ENCODE data around the gene NME7. TPM values are rescaled to one million over a fixed set of nuclear protein-coding genes. Genes with fewer than 3 reads are reported as not detected.

Gene NME7
- total RNA-seq, 1 donor from 2014 or later: 12.5 TPM

DNA sequence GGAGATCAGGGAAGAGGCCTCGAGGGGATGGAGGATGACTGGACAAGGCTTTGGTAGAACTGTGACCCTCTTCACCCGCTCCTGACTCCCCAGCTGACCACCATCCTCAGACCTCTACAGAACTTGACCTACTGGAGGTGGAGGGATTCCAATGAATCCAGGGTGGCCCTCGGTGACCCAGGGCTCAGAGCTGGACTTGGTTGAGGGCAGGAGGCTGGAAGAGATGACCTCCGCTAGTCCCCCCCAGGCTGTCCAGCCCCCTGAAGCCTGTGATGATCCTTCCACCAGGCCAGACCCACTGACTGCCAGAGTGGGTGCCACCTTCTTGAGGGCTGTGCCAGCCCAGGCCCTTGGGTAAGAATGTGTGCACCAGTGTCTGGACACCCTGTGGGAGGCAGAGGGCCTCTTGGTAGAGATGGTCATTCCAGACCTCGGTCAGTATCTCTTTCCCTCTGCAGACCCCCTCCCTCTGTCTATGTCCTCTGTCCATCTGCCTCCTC, 216.2 kb downstream of the NME7 start:
- H3K27me3 ChIP-seq (ENCODE audit: control insufficient read depth in 3 of 3, insufficient read depth in 3 of 3, low read length in 3 of 3): no peaks in the 10 kb centered on the region
- no peak overlapping the region for H3K27ac ChIP-seq (ENCODE audit: low read depth, low read length)
- H3K9ac ChIP-seq (ENCODE audit: low read depth in 1 of 3, low read length in 3 of 3): no peak overlapping the region
- no peaks in the 10 kb centered on the region for H3K9me3 ChIP-seq (ENCODE audit: control insufficient read depth in 3 of 3, low read length in 3 of 3)
- no peaks in the 10 kb centered on the region for H3K4me1 ChIP-seq (ENCODE audit: control insufficient read depth in 3 of 3, insufficient read depth in 3 of 3, low read length in 3 of 3)
- H3K4me3 ChIP-seq (ENCODE audit: low read length in 3 of 3): no peak overlapping the region
- no peaks in the 10 kb centered on the region for H3K36me3 ChIP-seq (ENCODE audit: control insufficient read depth in 3 of 3, insufficient read depth in 3 of 3, low read length in 3 of 3)

DNA sequence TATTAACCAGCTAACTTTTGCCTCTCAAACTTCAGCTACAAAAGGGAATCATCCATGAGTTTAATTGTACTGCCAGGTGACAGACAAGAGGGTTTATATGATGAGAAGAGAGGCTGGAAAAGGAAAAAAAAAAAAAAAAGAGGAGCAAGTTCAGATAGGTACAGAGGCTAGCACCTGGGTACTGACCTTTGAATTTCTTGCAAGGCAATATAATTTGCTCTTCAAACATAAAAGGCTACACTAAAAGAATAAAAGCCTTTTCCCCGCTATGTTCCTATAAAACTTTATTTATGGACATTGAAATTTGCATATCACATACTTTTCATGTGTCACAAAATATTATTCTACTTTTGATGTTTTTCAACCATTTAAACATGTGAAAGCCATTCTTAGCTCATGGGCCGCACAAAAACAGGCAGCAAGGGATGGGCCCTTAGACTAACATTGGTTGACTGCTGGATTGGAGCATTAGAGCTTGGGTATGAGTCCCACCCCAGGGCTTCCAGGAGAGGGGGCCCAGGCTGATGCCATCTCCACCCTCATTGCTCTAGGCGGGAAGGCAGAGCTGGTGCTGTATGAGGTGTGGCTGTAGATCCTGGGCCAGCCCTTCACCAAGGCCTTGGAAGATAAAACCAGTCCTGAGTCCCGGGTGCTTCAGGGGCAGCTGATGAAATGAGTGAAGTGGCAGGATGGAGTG, 216.8 kb downstream of the NME7 start:
- no peaks in the 10 kb centered on the region for H3K36me3 ChIP-seq (ENCODE audit: control insufficient read depth in 3 of 3, insufficient read depth in 3 of 3, low read length in 3 of 3)
- no peak overlapping the region for H3K27ac ChIP-seq (ENCODE audit: low read depth, low read length)
- H3K9me3 ChIP-seq (ENCODE audit: control insufficient read depth in 3 of 3, low read length in 3 of 3): no peaks in the 10 kb centered on the region
- H3K9ac ChIP-seq (ENCODE audit: low read depth in 1 of 3, low read length in 3 of 3): no peak overlapping the region
- no peaks in the 10 kb centered on the region for H3K4me1 ChIP-seq (ENCODE audit: control insufficient read depth in 3 of 3, insufficient read depth in 3 of 3, low read length in 3 of 3)
- no peak overlapping the region for H3K4me3 ChIP-seq (ENCODE audit: low read length in 3 of 3)
- H3K27me3 ChIP-seq (ENCODE audit: control insufficient read depth in 3 of 3, insufficient read depth in 3 of 3, low read length in 3 of 3): no peaks in the 10 kb centered on the region

DNA sequence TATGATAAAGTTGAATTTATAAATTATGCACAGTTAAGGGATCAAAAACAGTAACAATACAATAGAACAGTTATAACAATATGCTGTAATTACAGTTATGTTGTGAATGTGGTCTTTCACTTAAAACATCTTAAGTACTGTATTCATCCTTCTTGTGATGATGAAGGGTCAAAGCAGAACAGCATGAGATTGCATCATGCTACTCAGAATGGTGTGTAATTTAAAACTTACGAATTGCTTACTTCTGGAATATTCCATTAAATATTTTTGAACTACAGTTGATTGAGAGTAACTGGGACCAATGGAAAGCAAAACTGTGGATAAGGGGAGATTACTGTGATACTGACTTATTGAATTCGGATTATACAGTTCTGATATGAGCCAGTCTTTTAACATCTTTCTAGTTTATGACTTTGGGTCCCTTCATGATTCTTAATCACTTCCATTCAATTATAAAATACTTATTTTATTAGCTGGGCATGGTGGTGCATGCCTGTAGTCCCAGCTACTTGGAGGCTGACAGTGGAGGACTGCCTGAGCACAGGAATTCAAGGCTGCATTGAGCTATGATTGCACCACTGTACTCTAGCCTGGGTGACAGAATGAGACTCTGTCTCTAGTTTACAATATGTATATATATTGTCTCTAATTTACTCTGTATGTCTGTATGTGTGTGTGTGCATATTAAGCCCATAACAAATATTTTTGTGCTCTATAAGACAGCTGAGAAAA, 217.9 kb downstream of the NME7 start:
- no peaks in the 10 kb centered on the region for H3K36me3 ChIP-seq (ENCODE audit: control insufficient read depth in 3 of 3, insufficient read depth in 3 of 3, low read length in 3 of 3)
- no peak overlapping the region for H3K4me3 ChIP-seq (ENCODE audit: low read length in 3 of 3)
- no peaks in the 10 kb centered on the region for H3K27me3 ChIP-seq (ENCODE audit: control insufficient read depth in 3 of 3, insufficient read depth in 3 of 3, low read length in 3 of 3)
- no peak overlapping the region for H3K27ac ChIP-seq (ENCODE audit: low read depth, low read length)
- peaks cover 0 to 4% (median under 1%) of the 10 kb centered on the region in 3 donors for H3K4me1 ChIP-seq (ENCODE audit: control insufficient read depth in 3 of 3, insufficient read depth in 3 of 3, low read length in 3 of 3)
- no peak overlapping the region for H3K9ac ChIP-seq (ENCODE audit: low read depth in 1 of 3, low read length in 3 of 3)
- no peaks in the 10 kb centered on the region for H3K9me3 ChIP-seq (ENCODE audit: control insufficient read depth in 3 of 3, low read length in 3 of 3)

DNA sequence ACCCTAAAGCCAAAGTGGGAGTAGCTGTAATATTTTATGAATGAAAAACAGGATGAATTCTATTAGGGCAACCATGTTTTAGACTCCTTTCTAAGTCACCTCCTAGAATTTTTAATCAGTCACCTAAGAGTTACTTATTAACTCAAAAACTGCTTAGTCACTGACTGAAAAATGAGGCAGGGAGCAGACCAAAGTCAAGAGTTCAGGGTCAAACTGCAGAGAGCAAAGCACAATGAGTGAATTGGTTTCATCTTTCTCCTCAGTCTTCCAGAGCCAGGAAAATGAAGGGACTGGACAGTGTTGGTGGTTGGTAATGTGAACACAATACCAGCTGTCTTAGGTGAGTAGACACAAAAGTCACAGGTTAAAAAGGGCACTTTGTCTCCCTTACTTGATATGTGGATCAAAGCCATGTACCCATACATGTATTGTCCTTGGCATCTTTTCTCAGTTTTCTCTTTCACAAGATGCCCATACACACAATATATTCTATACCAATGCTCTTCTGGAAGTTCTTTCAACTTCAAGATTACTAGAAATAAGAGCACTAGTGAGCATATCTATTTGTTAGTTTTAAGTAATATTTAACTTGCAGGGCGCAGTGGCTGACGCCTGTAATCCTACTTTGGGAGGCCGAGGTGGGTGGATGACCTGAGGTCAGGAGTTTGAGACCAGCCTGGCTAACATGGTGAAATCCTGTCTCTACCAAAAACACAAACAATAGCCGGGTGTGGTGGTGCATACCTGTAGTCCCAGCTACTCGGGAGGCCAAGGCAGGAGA, 218.9 kb downstream of the NME7 start:
- H3K4me3 ChIP-seq (ENCODE audit: low read length in 3 of 3): no peak overlapping the region
- no peaks in the 10 kb centered on the region for H3K9me3 ChIP-seq (ENCODE audit: control insufficient read depth in 3 of 3, low read length in 3 of 3)
- no peak overlapping the region for H3K9ac ChIP-seq (ENCODE audit: low read depth in 1 of 3, low read length in 3 of 3)
- H3K4me1 ChIP-seq (ENCODE audit: control insufficient read depth in 3 of 3, insufficient read depth in 3 of 3, low read length in 3 of 3): peaks cover 0 to 5% (median 4%) of the 10 kb centered on the region in 3 donors
- no peaks in the 10 kb centered on the region for H3K36me3 ChIP-seq (ENCODE audit: control insufficient read depth in 3 of 3, insufficient read depth in 3 of 3, low read length in 3 of 3)
- H3K27ac ChIP-seq (ENCODE audit: low read depth, low read length): peak overlapping the region; percentile 1
- no peaks in the 10 kb centered on the region for H3K27me3 ChIP-seq (ENCODE audit: control insufficient read depth in 3 of 3, insufficient read depth in 3 of 3, low read length in 3 of 3)

- H3K4me3 ChIP-seq (ENCODE audit: low read length in 3 of 3): no peak overlapping the region
- H3K4me1 ChIP-seq (ENCODE audit: control insufficient read depth in 3 of 3, insufficient read depth in 3 of 3, low read length in 3 of 3): peaks cover 2 to 5% (median 4%) of the 10 kb centered on the region in 3 donors
- no peak overlapping the region for H3K27ac ChIP-seq (ENCODE audit: low read depth, low read length)
- H3K36me3 ChIP-seq (ENCODE audit: control insufficient read depth in 3 of 3, insufficient read depth in 3 of 3, low read length in 3 of 3): no peaks in the 10 kb centered on the region
- H3K27me3 ChIP-seq (ENCODE audit: control insufficient read depth in 3 of 3, insufficient read depth in 3 of 3, low read length in 3 of 3): no peaks in the 10 kb centered on the region
- no peaks in the 10 kb centered on the region for H3K9me3 ChIP-seq (ENCODE audit: control insufficient read depth in 3 of 3, low read length in 3 of 3)
- no peak overlapping the region for H3K9ac ChIP-seq (ENCODE audit: low read depth in 1 of 3, low read length in 3 of 3)
Measured at GRCh38 chr1:169146576-169147214, 220.9 kb downstream of the NME7 start.

DNA sequence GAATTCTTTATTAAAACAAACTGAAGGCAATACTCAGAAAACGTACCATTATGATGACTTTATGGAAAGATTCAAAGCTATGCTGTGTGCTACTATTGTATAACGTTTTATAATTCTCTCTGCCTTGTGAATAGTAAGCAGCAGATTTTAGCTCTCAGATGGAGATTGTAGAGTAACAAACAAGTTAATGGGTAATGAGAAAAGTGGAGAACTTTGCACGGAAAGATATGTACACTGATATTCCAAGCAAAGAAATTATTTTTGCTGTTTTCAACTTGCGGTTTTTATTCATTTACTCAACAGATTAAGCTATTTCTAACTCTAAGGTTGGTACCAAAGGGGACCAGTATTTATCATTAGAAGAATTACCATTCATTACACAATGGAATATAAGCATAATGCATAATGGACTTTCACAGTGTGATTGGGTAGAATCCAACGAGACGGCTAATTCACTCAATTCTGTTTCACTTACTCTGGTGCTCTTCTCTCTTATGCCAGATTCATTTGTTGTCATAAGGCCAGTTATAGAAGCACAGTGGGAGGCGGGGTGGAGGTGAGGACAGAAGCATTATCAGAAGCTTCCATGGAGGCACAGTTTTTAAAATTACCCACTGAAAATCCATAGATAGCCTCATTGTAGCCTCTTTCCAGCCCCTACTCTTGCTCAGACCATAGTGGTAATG, 222.5 kb downstream of the NME7 start:
- Histone ChIP-seq H3K36me3 (ENCODE audit: control insufficient read depth in 3 of 3, insufficient read depth in 3 of 3, low read length in 3 of 3) (no peaks in the 10 kb centered on the region), H3K4me1 (ENCODE audit: control insufficient read depth in 3 of 3, insufficient read depth in 3 of 3, low read length in 3 of 3) (peaks cover 2 to 5% (median 4%) of the 10 kb centered on the region in 3 donors), H3K27me3 (ENCODE audit: control insufficient read depth in 3 of 3, insufficient read depth in 3 of 3, low read length in 3 of 3) (no peaks in the 10 kb centered on the region), H3K9ac (ENCODE audit: low read depth in 1 of 3, low read length in 3 of 3) (no peak overlapping the region), H3K4me3 (ENCODE audit: low read length in 3 of 3) (no peak overlapping the region), H3K27ac (ENCODE audit: low read depth, low read length) (peak overlapping the region; percentile 4), H3K9me3 (ENCODE audit: control insufficient read depth in 3 of 3, low read length in 3 of 3) (no peaks in the 10 kb centered on the region)

GRCh38 chr1:169143984-169144383, 223.6 kb downstream of the NME7 start:
- Histone ChIP-seq H3K36me3 (ENCODE audit: control insufficient read depth in 3 of 3, insufficient read depth in 3 of 3, low read length in 3 of 3) (no peaks in the 10 kb centered on the region), H3K9ac (ENCODE audit: low read depth in 1 of 3, low read length in 3 of 3) (no peak overlapping the region), H3K9me3 (ENCODE audit: control insufficient read depth in 3 of 3, low read length in 3 of 3) (no peaks in the 10 kb centered on the region), H3K27ac (ENCODE audit: low read depth, low read length) (no peak overlapping the region), H3K4me3 (ENCODE audit: low read length in 3 of 3) (no peak overlapping the region), H3K27me3 (ENCODE audit: control insufficient read depth in 3 of 3, insufficient read depth in 3 of 3, low read length in 3 of 3) (no peaks in the 10 kb centered on the region), H3K4me1 (ENCODE audit: control insufficient read depth in 3 of 3, insufficient read depth in 3 of 3, low read length in 3 of 3) (peaks cover 2 to 5% (median 4%) of the 10 kb centered on the region in 3 donors)

GRCh38 chr1:169143346-169143745, 224.3 kb downstream of the NME7 start:
- Histone ChIP-seq H3K36me3 (ENCODE audit: control insufficient read depth in 3 of 3, insufficient read depth in 3 of 3, low read length in 3 of 3) (no peaks in the 10 kb centered on the region), H3K4me1 (ENCODE audit: control insufficient read depth in 3 of 3, insufficient read depth in 3 of 3, low read length in 3 of 3) (peaks cover 2 to 5% (median 4%) of the 10 kb centered on the region in 3 donors), H3K27ac (ENCODE audit: low read depth, low read length) (no peak overlapping the region), H3K9ac (ENCODE audit: low read depth in 1 of 3, low read length in 3 of 3) (no peak overlapping the region), H3K4me3 (ENCODE audit: low read length in 3 of 3) (no peak overlapping the region), H3K9me3 (ENCODE audit: control insufficient read depth in 3 of 3, low read length in 3 of 3) (no peaks in the 10 kb centered on the region), H3K27me3 (ENCODE audit: control insufficient read depth in 3 of 3, insufficient read depth in 3 of 3, low read length in 3 of 3) (no peaks in the 10 kb centered on the region)

DNA sequence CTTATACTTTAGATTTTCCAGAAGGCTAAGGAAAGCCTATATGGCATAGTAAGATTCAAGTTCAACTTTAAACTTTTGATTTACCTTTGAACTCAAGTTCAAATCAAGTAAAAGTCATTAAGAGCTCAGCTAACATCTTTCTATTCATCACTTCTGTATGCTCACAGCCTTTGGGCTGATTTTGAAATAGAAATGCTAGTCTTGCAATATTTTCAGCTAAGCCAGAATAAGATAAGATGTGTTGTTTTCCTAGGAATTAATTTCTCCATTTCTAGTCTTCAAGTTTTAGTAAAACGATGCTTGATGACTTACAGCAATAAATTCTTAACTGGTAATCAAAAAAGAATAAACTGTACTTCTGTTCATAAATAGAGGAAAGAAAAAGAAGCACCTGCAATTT, 225.5 kb downstream of the NME7 start:
- no peak overlapping the region for H3K9ac ChIP-seq (ENCODE audit: low read depth in 1 of 3, low read length in 3 of 3)
- H3K27me3 ChIP-seq (ENCODE audit: control insufficient read depth in 3 of 3, insufficient read depth in 3 of 3, low read length in 3 of 3): no peaks in the 10 kb centered on the region
- H3K36me3 ChIP-seq (ENCODE audit: control insufficient read depth in 3 of 3, insufficient read depth in 3 of 3, low read length in 3 of 3): no peaks in the 10 kb centered on the region
- H3K4me1 ChIP-seq (ENCODE audit: control insufficient read depth in 3 of 3, insufficient read depth in 3 of 3, low read length in 3 of 3): peaks cover 2 to 5% (median 4%) of the 10 kb centered on the region in 3 donors
- H3K27ac ChIP-seq (ENCODE audit: low read depth, low read length): no peak overlapping the region
- H3K4me3 ChIP-seq (ENCODE audit: low read length in 3 of 3): no peak overlapping the region
- H3K9me3 ChIP-seq (ENCODE audit: control insufficient read depth in 3 of 3, low read length in 3 of 3): no peaks in the 10 kb centered on the region
